Erythroblast (primary cell): Measurements from ENCODE around the gene NATD1.

Source experiments
- GATA1 ChIP-seq: IDR thresholded peaks from 2 replicates; pipeline ENCODE4 v1.6.1; 2011; ENCODE audit warnings: low read depth, mild to moderate bottlenecking, control low read depth, low read length, moderate library complexity
- POLR2A ChIP-seq: IDR thresholded peaks from 2 replicates; pipeline ENCODE4 v1.6.1; 2011; ENCODE audit warnings: mild to moderate bottlenecking, low read length

- TF ChIP-seq POLR2A (no peak), GATA1 (no peak)
These were observed 10.3 kb downstream of the NATD1 start for GRCh38 chr17:21242780-21243515.
